ENCODE measurements around the gene GJC1. TPM values are rescaled to one million over a fixed set of nuclear protein-coding genes. Genes with fewer than 3 reads are reported as not detected.

GJC1 gene
- total RNA-seq, 1 donor from 2014 or later, result 76.9 TPM

DNA sequence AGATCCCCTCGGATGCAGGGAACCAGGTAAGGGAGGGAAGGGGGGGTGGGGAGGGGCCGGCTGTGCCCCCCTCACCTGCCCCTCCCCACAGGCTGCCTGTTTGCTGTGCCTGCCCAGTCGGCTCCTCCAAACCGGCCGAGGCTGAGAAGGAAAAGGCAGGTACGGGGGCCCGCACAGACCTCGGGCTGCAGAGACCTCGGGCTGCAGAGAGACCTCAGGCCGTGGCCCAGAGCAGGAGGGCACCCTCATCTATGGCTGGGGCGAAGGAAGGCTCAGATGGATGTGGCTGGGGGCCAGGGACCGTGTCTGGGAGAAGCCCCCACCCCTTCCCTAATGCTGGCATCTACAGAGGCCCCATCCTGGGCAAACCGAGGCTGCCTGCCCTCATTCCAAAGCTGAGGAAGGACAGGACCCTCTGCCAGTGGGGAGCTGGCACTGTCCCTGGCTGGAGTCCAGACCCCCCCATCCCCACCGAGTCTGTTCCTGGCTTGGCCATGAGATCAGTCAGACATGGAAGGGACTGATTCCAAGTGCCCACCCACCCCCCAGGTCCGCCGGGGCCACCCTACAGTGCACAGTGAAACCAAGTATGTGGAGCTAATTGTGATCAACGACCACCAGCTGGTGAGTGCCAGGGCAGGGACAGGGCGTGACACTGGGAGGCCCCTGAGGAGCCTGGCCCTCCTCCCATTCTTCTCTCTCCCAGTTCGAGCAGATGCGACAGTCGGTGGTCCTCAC is 57.6 kb downstream of the GJC1 start:
- peaks cover 6% of the 10 kb centered on the region for H3K4me1 ChIP-seq
- peaks cover 16% of the 10 kb centered on the region for H3K27me3 ChIP-seq
- TF ChIP-seq EZH2 (IDR thresholded peaks at IDR 0.05) (no peak), EZH2phosphoT487 (IDR thresholded peaks at IDR 0.05) (no peak)
- TF ChIP-seq, protein P1, sequence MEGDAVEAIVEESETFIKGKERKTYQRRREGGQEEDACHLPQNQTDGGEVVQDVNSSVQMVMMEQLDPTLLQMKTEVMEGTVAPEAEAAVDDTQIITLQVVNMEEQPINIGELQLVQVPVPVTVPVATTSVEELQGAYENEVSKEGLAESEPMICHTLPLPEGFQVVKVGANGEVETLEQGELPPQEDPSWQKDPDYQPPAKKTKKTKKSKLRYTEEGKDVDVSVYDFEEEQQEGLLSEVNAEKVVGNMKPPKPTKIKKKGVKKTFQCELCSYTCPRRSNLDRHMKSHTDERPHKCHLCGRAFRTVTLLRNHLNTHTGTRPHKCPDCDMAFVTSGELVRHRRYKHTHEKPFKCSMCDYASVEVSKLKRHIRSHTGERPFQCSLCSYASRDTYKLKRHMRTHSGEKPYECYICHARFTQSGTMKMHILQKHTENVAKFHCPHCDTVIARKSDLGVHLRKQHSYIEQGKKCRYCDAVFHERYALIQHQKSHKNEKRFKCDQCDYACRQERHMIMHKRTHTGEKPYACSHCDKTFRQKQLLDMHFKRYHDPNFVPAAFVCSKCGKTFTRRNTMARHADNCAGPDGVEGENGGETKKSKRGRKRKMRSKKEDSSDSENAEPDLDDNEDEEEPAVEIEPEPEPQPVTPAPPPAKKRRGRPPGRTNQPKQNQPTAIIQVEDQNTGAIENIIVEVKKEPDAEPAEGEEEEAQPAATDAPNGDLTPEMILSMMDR (IDR thresholded peaks at IDR 0.05), result no peak
- H3K4me3 Mint-ChIP-seq, result no peak overlapping the region
- no peak overlapping the region for H2AFZ ChIP-seq (replicated peaks)
- H3K79me2 ChIP-seq (ENCODE audit: low read depth), result no peaks in the 10 kb centered on the region
- H3K27ac ChIP-seq, result no peak overlapping the region
- DNase-seq (ENCODE audit: low spot score), result no peak
- H3K9ac ChIP-seq, result no peak overlapping the region
- H3K4me3 ChIP-seq, result no peak overlapping the region
- H4K20me1 ChIP-seq (ENCODE audit: low read depth), result no peaks in the 10 kb centered on the region
- peaks cover 10% of the 10 kb centered on the region for H3K27me3 Mint-ChIP-seq (ENCODE audit: insufficient read depth, low read depth)
- no peaks in the 10 kb centered on the region for H3K9me3 ChIP-seq (ENCODE audit: low read depth)
- no peak overlapping the region for H3K27ac Mint-ChIP-seq
- H3K9me3 Mint-ChIP-seq, result peaks cover 3% of the 10 kb centered on the region
- peaks cover 4% of the 10 kb centered on the region for H3F3A ChIP-seq (ENCODE audit: low read depth)
- H3K36me3 ChIP-seq, result no peaks in the 10 kb centered on the region
- H3K4me1 Mint-ChIP-seq, result peaks cover 8% of the 10 kb centered on the region
- no peak overlapping the region for H3K4me2 ChIP-seq
- H3K36me3 Mint-ChIP-seq, result no peaks in the 10 kb centered on the region

DNA sequence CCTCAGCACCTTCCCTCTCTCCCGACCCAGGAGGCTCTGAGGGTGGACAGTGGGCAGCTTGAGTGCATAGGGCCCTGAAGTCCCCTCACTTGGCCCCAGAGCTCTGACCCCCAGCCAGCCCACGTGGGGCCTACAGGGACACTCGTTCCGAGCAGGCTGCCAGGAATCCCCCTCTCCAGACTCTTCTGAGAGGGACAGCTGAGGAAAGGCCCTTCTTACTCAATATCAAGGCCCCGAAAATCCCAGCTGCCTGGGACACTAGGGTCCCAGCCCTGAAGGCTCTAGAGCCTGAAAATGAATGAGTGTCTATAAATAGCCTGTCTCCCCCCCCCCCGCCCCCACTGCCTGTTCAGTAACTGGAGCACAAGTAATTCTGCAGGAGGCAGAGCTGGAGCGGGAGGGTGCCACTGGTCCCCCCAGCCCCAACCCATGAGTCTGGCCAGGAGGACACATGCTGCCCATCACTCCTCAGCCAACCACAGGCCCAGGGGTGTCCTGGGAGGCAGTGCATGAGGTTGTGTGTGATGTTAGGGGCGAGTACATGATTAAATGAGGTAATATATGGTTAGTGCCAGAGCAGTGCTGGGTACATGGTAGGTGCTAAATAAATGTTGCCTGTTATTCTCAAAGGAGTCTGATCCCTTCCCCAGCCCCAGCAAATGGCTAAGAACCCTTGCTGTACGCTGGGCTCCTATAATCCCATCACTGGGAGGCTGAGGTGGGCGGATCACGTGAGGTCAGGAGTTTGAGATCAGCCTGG is 59.7 kb downstream of the GJC1 start:
- no peak overlapping the region for H3K27ac Mint-ChIP-seq
- Histone ChIP-seq H2AFZ (replicated peaks) (no peak overlapping the region), H3K27me3 (no peaks in the 10 kb centered on the region), H3K79me2 (ENCODE audit: low read depth) (no peaks in the 10 kb centered on the region), H3F3A (ENCODE audit: low read depth) (peaks cover 14% of the 10 kb centered on the region), H3K4me2 (no peak overlapping the region), H3K9me3 (ENCODE audit: low read depth) (no peaks in the 10 kb centered on the region), H3K27ac (no peak overlapping the region), H3K9ac (no peak overlapping the region), H3K4me3 (no peak overlapping the region), H4K20me1 (ENCODE audit: low read depth) (no peaks in the 10 kb centered on the region), H3K4me1 (peaks cover 13% of the 10 kb centered on the region), H3K36me3 (no peaks in the 10 kb centered on the region)
- no peaks in the 10 kb centered on the region for H3K36me3 Mint-ChIP-seq
- H3K27me3 Mint-ChIP-seq (ENCODE audit: insufficient read depth, low read depth), result peaks cover 9% of the 10 kb centered on the region
- peaks cover 13% of the 10 kb centered on the region for H3K4me1 Mint-ChIP-seq
- DNase-seq (ENCODE audit: low spot score), result no peak
- peaks cover 3% of the 10 kb centered on the region for H3K9me3 Mint-ChIP-seq
- TF ChIP-seq EZH2 (IDR thresholded peaks at IDR 0.05) (no peak), EZH2phosphoT487 (IDR thresholded peaks at IDR 0.05) (no peak)
- TF ChIP-seq, protein P1 (IDR thresholded peaks at IDR 0.05), result no peak
- no peak overlapping the region for H3K4me3 Mint-ChIP-seq

DNA sequence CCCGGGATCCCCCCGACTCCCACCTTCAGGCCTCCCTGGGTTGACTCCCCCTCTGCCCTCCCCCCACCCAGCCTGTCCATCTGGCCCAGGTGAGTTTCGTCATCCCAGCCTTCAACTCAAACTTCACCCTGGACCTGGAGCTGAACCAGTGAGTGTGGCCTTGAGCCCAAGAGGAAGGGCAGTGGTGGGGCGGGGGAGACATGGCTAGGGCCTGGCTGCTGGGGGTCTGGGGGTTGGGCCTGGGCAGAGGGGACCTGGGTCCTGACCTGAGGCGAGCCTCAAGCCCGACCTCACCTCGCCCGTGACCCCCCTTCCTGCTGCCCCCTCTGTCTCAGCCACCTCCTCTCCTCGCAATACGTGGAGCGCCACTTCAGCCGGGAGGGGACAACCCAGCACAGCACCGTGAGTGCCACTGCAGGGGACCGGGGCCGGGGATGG is 60.4 kb downstream of the GJC1 start:
- no peak overlapping the region for H3K4me2 ChIP-seq
- H3K9ac ChIP-seq, result no peak overlapping the region
- Mint-ChIP-seq H3K36me3 (no peaks in the 10 kb centered on the region), H3K4me1 (peaks cover 13% of the 10 kb centered on the region), H3K9me3 (peaks cover 3% of the 10 kb centered on the region), H3K4me3 (no peak overlapping the region), H3K27ac (no peak overlapping the region), H3K27me3 (ENCODE audit: insufficient read depth, low read depth) (peaks cover 9% of the 10 kb centered on the region)
- TF ChIP-seq EZH2 (IDR thresholded peaks at IDR 0.05), result no peak
- TF ChIP-seq, protein P1 (IDR thresholded peaks at IDR 0.05), result no peak
- TF ChIP-seq EZH2phosphoT487 (IDR thresholded peaks at IDR 0.05), result no peak
- peaks cover 11% of the 10 kb centered on the region for H3F3A ChIP-seq (ENCODE audit: low read depth)
- H3K27ac ChIP-seq, result no peak overlapping the region
- H2AFZ ChIP-seq (replicated peaks), result no peak overlapping the region
- H3K36me3 ChIP-seq, result no peaks in the 10 kb centered on the region
- H4K20me1 ChIP-seq (ENCODE audit: low read depth), result no peaks in the 10 kb centered on the region
- no peaks in the 10 kb centered on the region for H3K27me3 ChIP-seq
- H3K4me3 ChIP-seq, result no peak overlapping the region
- no peaks in the 10 kb centered on the region for H3K9me3 ChIP-seq (ENCODE audit: low read depth)
- no peaks in the 10 kb centered on the region for H3K79me2 ChIP-seq (ENCODE audit: low read depth)
- DNase-seq (ENCODE audit: low spot score), result no peak
- peaks cover 13% of the 10 kb centered on the region for H3K4me1 ChIP-seq

Data from neural progenitor cell (in vitro differentiated cells).